Mesothelial cell of epicardium (in vitro differentiated cells): ENCODE data around the gene MIB1. TPM values are rescaled to one million over a fixed set of nuclear protein-coding genes. Genes with fewer than 3 reads are reported as not detected.
A peak's percentile ranks its signal among the peaks of the same experiment; 100 is the strongest.

Experiments used
- DNase-seq, 2 experiments: peaks; one replicate each; pipeline ENCODE4 v3.0.0; 2021; ENCODE audit warnings: low spot score in 2 of 2; ENCODE audit not compliant: unreplicated experiment in 2 of 2
- H3K27ac Mint-ChIP-seq: 2 replicates; pipeline ENCODE4 v1.8.0; 2021; ENCODE audit warnings: mixed read lengths
- H3K27me3 Mint-ChIP-seq: 2 replicates; pipeline ENCODE4 v1.8.0; 2021; ENCODE audit warnings: low read depth, mixed read lengths
- H3K36me3 Mint-ChIP-seq: 2 replicates; pipeline ENCODE4 v1.8.0; 2021; ENCODE audit warnings: mixed read lengths
- H3K4me1 Mint-ChIP-seq: 2 replicates; pipeline ENCODE4 v1.8.0; 2021; ENCODE audit warnings: mixed read lengths
- H3K4me3 Mint-ChIP-seq: 2 replicates; pipeline ENCODE4 v1.8.0; 2021; ENCODE audit warnings: mild to moderate bottlenecking, moderate library complexity, mixed read lengths
- H3K9me3 Mint-ChIP-seq: 2 replicates; pipeline ENCODE4 v1.8.0; 2021; ENCODE audit warnings: mixed read lengths
- total RNA-seq: library from RNA; stranded (reverse); gene quantifications from 3 replicates; pipeline ENCODE4 v1.2.1, GENCODE V29; 2021
- TF ChIP-seq, protein P1 (sequence below): fragments of 200-600 bp; sonication (generic); IDR thresholded peaks from one replicate; pipeline ENCODE4 v1.5.0; 2021; ENCODE audit warnings: antibody characterized with exemption; ENCODE audit not compliant: unreplicated experiment

Gene MIB1
- total RNA-seq, 1 donor from 2014 or later, result 81.9 TPM

DNA sequence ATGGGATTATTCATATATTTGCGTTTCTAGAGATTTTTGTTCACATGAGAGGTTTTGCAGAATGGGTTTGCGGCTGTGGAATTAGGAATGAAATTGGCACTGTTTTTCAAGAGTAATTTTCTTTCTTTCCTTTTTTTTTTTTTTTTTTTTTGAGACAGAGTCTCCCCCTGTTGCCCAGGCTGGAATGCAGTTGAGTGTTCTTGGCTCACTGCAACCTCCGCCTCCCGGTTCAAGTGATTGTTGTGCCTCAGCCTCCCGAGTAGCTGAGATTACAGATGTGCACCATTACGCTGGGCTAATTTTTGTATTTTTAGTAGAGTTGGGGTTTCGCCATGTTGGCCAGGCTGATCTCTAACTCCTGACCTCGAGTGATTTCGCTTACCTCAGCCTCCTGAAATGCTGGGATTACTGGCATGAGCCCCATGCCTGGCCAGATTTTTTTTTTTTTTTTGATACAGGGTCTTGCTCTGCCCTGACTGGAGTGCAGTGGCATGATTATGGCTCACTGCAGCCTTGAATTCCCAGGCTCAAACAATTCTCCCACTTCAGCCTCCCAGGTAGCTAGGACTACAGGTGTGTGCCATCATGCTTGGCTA, 65.3 kb downstream of the MIB1 start:
- no peak for DNase-seq
- Mint-ChIP-seq H3K4me3 (no peak overlapping the region), H3K27me3 (no peaks in the 10 kb centered on the region), H3K4me1 (no peaks in the 10 kb centered on the region), H3K27ac (peak overlapping the region; percentile 15), H3K9me3 (peaks cover 25% of the 10 kb centered on the region), H3K36me3 (peaks cover 51% of the 10 kb centered on the region)
- TF ChIP-seq, protein P1, sequence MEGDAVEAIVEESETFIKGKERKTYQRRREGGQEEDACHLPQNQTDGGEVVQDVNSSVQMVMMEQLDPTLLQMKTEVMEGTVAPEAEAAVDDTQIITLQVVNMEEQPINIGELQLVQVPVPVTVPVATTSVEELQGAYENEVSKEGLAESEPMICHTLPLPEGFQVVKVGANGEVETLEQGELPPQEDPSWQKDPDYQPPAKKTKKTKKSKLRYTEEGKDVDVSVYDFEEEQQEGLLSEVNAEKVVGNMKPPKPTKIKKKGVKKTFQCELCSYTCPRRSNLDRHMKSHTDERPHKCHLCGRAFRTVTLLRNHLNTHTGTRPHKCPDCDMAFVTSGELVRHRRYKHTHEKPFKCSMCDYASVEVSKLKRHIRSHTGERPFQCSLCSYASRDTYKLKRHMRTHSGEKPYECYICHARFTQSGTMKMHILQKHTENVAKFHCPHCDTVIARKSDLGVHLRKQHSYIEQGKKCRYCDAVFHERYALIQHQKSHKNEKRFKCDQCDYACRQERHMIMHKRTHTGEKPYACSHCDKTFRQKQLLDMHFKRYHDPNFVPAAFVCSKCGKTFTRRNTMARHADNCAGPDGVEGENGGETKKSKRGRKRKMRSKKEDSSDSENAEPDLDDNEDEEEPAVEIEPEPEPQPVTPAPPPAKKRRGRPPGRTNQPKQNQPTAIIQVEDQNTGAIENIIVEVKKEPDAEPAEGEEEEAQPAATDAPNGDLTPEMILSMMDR, result no peak

DNA sequence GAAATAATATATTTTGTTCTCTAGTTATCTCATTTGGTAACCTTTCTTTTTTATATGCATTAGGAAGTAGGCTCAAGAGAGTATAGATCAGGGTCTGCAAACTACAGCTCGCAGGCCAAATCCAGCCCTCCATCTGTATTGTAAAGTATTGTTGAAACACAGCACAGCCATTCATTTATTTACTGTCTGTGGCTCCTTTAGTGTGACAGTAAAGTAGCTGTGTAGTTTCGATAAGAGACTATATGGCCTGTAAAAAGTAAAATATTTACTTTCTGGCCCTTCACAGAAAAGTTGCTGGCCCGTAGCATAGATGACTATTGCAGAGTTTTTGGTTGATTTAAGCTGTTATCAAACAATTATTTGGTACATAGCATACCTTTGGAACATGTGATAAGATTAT, 67.6 kb downstream of the MIB1 start:
- DNase-seq, result no peak
- TF ChIP-seq, protein P1, result no peak
- no peaks in the 10 kb centered on the region for H3K4me1 Mint-ChIP-seq
- H3K4me3 Mint-ChIP-seq, result no peak overlapping the region
- H3K9me3 Mint-ChIP-seq, result peaks cover 25% of the 10 kb centered on the region
- H3K27me3 Mint-ChIP-seq, result no peaks in the 10 kb centered on the region
- peaks cover 48% of the 10 kb centered on the region for H3K36me3 Mint-ChIP-seq
- H3K27ac Mint-ChIP-seq, result no peak overlapping the region

DNA sequence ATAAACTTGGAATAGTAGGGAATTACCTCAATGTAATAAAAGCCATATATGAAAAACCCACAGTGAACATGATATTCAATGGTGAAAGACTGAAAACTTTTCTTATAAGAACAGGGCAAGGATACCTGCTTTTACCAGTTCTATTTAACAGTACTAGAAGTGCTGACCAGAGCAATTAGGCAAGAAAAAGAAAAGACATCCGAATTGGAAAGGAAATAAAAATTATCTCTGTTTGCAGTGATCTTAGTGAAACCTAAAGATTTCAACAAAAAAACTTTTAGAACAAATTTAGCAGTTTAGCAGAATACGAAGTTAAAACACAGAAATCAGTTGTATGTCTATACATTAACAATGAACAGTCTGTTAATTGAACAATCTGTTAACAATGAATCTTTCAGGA, 69.1 kb downstream of the MIB1 start:
- H3K27me3 Mint-ChIP-seq, result no peaks in the 10 kb centered on the region
- H3K9me3 Mint-ChIP-seq, result peaks cover 25% of the 10 kb centered on the region
- H3K36me3 Mint-ChIP-seq, result peaks cover 49% of the 10 kb centered on the region
- no peak overlapping the region for H3K4me3 Mint-ChIP-seq
- DNase-seq, result no peak
- H3K4me1 Mint-ChIP-seq, result no peaks in the 10 kb centered on the region
- no peak overlapping the region for H3K27ac Mint-ChIP-seq
- TF ChIP-seq, protein P1, result no peak

DNA sequence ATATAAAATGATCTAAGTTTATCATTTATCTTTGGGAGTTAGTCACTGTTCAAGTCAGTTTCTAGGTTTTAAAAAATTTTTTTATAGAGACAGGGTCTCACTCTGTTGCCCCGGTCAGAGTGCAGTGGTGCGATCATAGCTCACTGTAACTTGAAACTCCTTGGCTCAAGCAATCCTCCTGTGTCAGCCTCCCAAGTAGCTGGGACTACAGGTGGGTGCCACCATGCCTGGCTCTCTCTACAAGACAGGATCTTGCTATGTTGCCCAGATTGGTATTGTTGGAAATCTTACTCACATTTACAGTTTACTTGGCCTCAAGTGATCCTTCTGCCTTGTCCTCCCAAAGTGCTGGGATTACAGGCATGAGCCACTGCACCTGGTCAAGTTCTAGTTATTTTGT, 74.5 kb downstream of the MIB1 start:
- TF ChIP-seq, protein P1, result no peak
- peaks cover 50% of the 10 kb centered on the region for H3K36me3 Mint-ChIP-seq
- H3K4me1 Mint-ChIP-seq, result no peaks in the 10 kb centered on the region

DNA sequence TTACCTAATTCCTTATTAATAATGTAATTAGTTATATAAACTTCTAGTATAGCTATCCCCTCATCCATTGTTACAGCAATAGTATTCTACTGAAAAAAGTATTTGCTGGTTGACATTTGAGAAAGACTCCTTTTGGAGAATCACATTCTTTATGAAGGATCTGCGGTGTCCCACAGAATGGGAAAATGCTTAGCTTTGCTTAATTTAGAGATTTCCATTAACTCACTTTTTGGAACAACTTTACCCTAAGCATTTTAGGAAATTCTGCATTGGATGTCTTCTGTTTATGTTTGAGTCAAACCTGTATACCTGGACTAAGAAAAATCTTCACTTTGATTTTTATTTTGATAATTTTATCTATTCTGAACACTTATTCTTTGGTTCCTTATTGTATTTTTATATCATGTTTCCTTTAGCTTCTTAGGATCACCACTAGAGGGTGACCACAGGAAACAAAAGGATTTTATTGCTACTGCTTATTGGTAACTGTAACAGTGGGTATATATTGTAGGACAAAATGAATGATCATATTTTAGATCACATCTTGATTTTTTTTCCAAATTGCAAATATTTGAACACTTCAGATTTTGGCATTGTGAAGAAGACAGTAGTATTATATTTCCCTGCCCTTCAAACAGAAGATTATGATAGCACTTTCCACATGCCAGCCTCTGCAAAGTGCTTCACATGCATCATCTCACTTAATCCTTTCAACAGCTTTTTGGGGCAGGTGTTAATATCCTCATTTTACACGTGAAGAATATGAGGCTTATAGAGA, 79.6 kb downstream of the MIB1 start:
- H3K4me3 Mint-ChIP-seq, result no peak overlapping the region
- peaks cover 42% of the 10 kb centered on the region for H3K36me3 Mint-ChIP-seq
- H3K9me3 Mint-ChIP-seq, result no peaks in the 10 kb centered on the region
- no peak overlapping the region for H3K27ac Mint-ChIP-seq
- DNase-seq, result no peak
- H3K4me1 Mint-ChIP-seq, result no peaks in the 10 kb centered on the region
- TF ChIP-seq, protein P1, result peak; percentile 72
- H3K27me3 Mint-ChIP-seq, result no peaks in the 10 kb centered on the region

More for the DNA sequence above, 74.5 kb downstream of the MIB1 start:
- no peaks in the 10 kb centered on the region for H3K27me3 Mint-ChIP-seq
- H3K27ac Mint-ChIP-seq, result no peak overlapping the region
- H3K4me3 Mint-ChIP-seq, result no peak overlapping the region
- H3K9me3 Mint-ChIP-seq, result peaks cover 7% of the 10 kb centered on the region
- no peak for DNase-seq
